ENCODE measurements around the gene GPATCH2. TPM values are rescaled to one million over a fixed set of nuclear protein-coding genes. Genes with fewer than 3 reads are reported as not detected.
"Not testable (repeated sequence)": the region's sequence is repeated elsewhere in the genome, so short reads cannot be mapped to it uniquely, and the experiment has no call there.

Gene GPATCH2
- polyA plus RNA-seq, 4 donors = 18.7 to 28.7 (median 24.9) TPM

GRCh38 chr1:217379804-217380203, 251.1 kb downstream of the GPATCH2 start:
- DNase-seq (ENCODE audit: low read depth in 4 of 4, low spot score in 3 of 4) = not testable (repeated sequence)

GRCh38 chr1:217379336-217379735, 251.6 kb downstream of the GPATCH2 start:
- DNase-seq (ENCODE audit: low read depth in 4 of 4, low spot score in 3 of 4) = no peak

Other genes with a start within 250 kb of the GPATCH2 start
- gene SPATA17, start 254 bp upstream of the GPATCH2 start, polyA plus RNA-seq (ENCODE audit: insufficient read length in 4 of 4) = 10 to 100 TPM in 3 of 4 donors, 1 to 10 TPM in 1; 1.7 to 16.3 (median 14.4) TPM

Data from left renal pelvis (tissue), 4 donors.